Measurements from ENCODE around the gene OR1N2. TPM values are rescaled to one million over a fixed set of nuclear protein-coding genes. Genes with fewer than 3 reads are reported as not detected.
"Not testable (repeated sequence)": the region's sequence is repeated elsewhere in the genome, so short reads cannot be mapped to it uniquely, and the experiment has no call there.

Gene OR1N2
- total RNA-seq, 1 experiment from 2014 or later, result not detected

DNA sequence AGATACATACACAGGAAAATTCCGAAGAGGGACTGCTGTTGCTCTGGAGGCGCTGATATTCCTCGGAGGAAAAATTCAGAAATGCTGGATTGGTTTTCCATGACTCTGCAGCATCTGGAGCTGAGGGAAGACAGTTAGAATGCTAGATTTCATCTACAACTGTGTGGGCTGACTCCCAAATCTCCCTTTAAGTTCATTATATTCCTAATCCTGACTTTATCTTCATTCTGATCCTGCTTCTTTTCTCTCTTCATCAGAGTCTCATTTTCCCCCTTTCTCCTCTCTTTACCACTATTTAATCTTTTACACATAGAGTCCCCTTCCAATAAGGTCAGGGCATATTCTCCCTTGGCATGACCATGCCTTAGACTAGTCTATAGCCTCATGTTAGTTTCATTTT is 25.7 kb upstream of the OR1N2 start, which contains the start of gene OR1N1:
TSS of gene OR1N1 (minus strand) at position 101 of the 400 bp plus-strand sequence. CDS start at position 101, 0 bp downstream.
- ATAC-seq (no peak), DNase-seq (ENCODE audit: low spot score) (no peak)
- Mint-ChIP-seq H3K4me1 (no peaks in the 10 kb centered on the region), H3K4me3 (no peak within 1 kb of the TSS), H3K36me3 (peaks cover 39% of the 10 kb centered on the region), H3K9me3 (peaks cover 87% of the 10 kb centered on the region), H3K27me3 (ENCODE audit: low read depth) (peaks cover 44% of the 10 kb centered on the region), H3K27ac (no peak within 1 kb of the TSS)
- TF ChIP-seq, protein P1, sequence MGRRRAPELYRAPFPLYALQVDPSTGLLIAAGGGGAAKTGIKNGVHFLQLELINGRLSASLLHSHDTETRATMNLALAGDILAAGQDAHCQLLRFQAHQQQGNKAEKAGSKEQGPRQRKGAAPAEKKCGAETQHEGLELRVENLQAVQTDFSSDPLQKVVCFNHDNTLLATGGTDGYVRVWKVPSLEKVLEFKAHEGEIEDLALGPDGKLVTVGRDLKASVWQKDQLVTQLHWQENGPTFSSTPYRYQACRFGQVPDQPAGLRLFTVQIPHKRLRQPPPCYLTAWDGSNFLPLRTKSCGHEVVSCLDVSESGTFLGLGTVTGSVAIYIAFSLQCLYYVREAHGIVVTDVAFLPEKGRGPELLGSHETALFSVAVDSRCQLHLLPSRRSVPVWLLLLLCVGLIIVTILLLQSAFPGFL (CRISPR knock-in tag; IDR thresholded peaks at IDR 0.05; ENCODE audit: borderline replicate concordance), result no peak
- TF ChIP-seq, protein P2, sequence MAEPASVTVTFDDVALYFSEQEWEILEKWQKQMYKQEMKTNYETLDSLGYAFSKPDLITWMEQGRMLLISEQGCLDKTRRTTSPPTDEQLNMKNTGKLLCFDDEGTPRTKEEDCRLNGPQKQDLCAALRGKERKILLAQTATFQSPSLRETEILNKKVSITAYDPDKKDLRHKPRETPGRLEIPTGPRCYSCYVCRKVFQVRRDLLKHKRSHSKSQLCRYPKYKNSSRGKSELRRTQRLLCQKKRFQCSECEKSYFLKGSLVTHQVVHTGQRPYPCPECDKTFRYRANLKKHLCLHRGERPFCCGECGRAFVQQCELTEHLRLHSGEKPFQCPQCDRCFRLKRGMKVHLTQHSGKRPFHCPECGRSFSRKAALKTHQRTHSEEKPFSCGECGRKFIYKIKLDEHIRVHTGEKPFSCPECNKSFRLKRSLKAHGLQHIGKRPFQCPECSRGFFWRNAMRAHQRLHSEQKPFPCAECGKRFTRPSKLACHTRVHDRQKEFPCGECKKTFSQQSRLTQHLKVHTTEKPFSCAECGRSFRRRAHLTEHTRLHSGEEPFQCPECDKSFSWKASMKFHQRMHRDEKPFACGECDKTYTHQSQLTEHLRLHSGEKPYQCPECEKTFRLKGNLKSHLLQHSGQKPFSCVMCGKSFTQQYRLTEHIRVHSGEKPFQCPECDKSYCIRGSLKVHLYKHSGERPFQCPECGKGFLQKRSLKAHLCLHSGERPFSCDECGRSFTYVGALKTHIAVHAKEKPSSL (CRISPR knock-in tag; conservative IDR thresholded peaks at IDR 0.05), result no peak
- ChIA-PET CTCF (no interaction called here), POLR2A (no interaction called here)

GRCh38 chr9:122531157-122531556 is 21.8 kb upstream of the OR1N2 start:
- H3K9me3 Mint-ChIP-seq, result peaks cover 96% of the 10 kb centered on the region
- DNase-seq (ENCODE audit: low spot score); H3K27ac Mint-ChIP-seq; H3K4me3 Mint-ChIP-seq; CTCF ChIA-PET; POLR2A ChIA-PET; H3K4me1 Mint-ChIP-seq; ATAC-seq: not testable (repeated sequence)
- peaks cover 65% of the 10 kb centered on the region for H3K36me3 Mint-ChIP-seq
- H3K27me3 Mint-ChIP-seq (ENCODE audit: low read depth), result peaks cover 56% of the 10 kb centered on the region

DNA sequence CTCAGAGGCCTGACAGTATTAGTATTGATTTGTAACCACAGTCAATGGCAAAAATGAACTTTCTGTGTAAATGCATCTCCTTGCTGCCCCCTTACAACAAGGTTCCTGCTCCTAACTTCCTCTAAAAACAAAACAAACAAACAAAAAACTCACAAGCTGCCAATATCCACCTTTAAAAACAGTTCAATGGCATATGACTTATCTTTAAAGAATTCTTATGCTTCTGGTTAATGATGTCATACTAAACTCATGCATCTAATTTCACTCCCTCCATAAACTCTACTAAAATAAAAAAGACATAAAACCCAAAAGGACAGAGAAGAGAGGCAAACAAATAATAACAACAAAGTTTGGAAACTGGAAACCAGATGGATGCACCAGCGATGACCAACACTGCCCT is 16.8 kb upstream of the OR1N2 start:
- Mint-ChIP-seq H3K27me3 (ENCODE audit: low read depth) (peaks cover 33% of the 10 kb centered on the region), H3K4me3 (no peak overlapping the region), H3K4me1 (no peaks in the 10 kb centered on the region), H3K27ac (no peak overlapping the region), H3K9me3 (peaks cover 78% of the 10 kb centered on the region), H3K36me3 (peaks cover 58% of the 10 kb centered on the region)
- CTCF ChIA-PET, result no interaction called here
- POLR2A ChIA-PET, result no interaction called here
- TF ChIP-seq ESRRA (CRISPR knock-in tag; IDR thresholded peaks at IDR 0.05; ENCODE audit: borderline replicate concordance) (no peak), CREB1 (CRISPR knock-in tag; IDR thresholded peaks at IDR 0.05) (no peak), GTF2I (CRISPR knock-in tag; conservative IDR thresholded peaks at IDR 0.05) (no peak), ZNF512 (CRISPR knock-in tag; IDR thresholded peaks at IDR 0.05; ENCODE audit: borderline replicate concordance) (no peak), NFE2L1 (CRISPR knock-in tag; IDR thresholded peaks at IDR 0.05) (no peak), NFYB (CRISPR knock-in tag; conservative IDR thresholded peaks at IDR 0.05; ENCODE audit: low read depth) (no peak), TEAD4 (CRISPR knock-in tag; IDR thresholded peaks at IDR 0.05) (no peak)
- TF ChIP-seq, protein P3, sequence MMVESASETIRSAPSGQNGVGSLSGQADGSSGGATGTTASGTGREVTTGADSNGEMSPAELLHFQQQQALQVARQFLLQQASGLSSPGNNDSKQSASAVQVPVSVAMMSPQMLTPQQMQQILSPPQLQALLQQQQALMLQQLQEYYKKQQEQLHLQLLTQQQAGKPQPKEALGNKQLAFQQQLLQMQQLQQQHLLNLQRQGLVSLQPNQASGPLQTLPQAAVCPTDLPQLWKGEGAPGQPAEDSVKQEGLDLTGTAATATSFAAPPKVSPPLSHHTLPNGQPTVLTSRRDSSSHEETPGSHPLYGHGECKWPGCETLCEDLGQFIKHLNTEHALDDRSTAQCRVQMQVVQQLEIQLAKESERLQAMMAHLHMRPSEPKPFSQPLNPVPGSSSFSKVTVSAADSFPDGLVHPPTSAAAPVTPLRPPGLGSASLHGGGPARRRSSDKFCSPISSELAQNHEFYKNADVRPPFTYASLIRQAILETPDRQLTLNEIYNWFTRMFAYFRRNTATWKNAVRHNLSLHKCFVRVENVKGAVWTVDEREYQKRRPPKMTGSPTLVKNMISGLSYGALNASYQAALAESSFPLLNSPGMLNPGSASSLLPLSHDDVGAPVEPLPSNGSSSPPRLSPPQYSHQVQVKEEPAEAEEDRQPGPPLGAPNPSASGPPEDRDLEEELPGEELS (CRISPR knock-in tag; IDR thresholded peaks at IDR 0.05), result no peak
- TF ChIP-seq, protein P4, sequence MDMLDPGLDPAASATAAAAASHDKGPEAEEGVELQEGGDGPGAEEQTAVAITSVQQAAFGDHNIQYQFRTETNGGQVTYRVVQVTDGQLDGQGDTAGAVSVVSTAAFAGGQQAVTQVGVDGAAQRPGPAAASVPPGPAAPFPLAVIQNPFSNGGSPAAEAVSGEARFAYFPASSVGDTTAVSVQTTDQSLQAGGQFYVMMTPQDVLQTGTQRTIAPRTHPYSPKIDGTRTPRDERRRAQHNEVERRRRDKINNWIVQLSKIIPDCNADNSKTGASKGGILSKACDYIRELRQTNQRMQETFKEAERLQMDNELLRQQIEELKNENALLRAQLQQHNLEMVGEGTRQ (CRISPR knock-in tag; IDR thresholded peaks at IDR 0.05), result no peak
- DNase-seq (ENCODE audit: low spot score) (no peak), ATAC-seq (no peak)

DNA sequence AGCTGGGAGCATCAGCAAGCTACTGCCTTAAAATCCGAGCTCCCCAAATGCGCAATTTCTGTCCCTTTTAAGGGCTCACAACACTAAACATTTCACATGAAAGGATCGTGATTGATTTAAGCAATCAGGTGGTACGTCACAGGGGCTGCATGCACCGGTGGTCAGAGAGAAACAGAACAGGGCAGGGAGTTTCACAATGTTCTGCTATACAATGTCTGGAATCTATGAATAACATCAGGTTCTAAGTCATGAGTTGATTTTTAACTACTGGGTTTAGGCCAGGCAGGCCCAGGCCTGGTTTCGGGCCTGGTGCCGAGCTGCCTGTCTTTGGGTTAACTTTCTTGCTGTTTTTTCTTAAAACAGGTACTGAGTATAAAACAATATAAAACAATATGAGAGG is 15.8 kb upstream of the OR1N2 start:
- Mint-ChIP-seq H3K27me3 (ENCODE audit: low read depth) (peaks cover 33% of the 10 kb centered on the region), H3K9me3 (peaks cover 79% of the 10 kb centered on the region), H3K36me3 (peaks cover 55% of the 10 kb centered on the region)
- H3K4me1 Mint-ChIP-seq; ATAC-seq; DNase-seq (ENCODE audit: low spot score); POLR2A ChIA-PET; H3K27ac Mint-ChIP-seq; H3K4me3 Mint-ChIP-seq; CTCF ChIA-PET: not testable (repeated sequence)
